ENCODE results near the gene IFIT1.
"Not testable (repeated sequence)": the region's sequence is repeated elsewhere in the genome, so short reads cannot be mapped to it uniquely, and the experiment has no call there.

IFIT1 gene

DNA sequence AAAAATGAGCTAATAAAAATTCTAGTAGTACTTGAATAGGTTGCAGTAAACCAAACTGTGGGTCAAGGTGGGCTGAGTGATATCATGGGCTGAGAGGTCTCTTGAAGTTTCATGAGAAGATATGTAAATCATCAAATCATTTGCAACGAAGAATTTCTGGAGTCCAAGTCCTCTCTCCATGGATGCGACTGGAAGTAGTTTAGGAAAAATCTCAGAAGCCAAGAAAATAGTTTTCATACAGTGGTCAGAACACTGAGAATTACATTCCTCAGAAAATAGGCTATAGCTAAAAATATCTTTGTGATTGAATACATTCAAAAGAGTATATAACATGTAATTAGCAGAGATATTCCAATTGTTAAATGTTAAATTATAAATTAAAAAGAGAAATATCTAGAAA is 3.6 kb upstream of the IFIT1 start:
- no peaks in the 10 kb centered on the region for H3K27me3 ChIP-seq (ENCODE audit: control insufficient read depth, insufficient read depth, low read length)
- peaks cover 19% of the 10 kb centered on the region for H3K4me1 ChIP-seq (ENCODE audit: control insufficient read depth, insufficient read depth, low read length)
- H3K4me3 ChIP-seq (ENCODE audit: low read depth, low read length) = no peak overlapping the region
- no peak overlapping the region for H3K27ac ChIP-seq (ENCODE audit: low read depth, low read length)
- H3K36me3 ChIP-seq (ENCODE audit: control insufficient read depth, insufficient read depth, low read length) = no peaks in the 10 kb centered on the region
- no peak overlapping the region for H3K9ac ChIP-seq (ENCODE audit: low read depth, low read length)
- no peaks in the 10 kb centered on the region for H3K9me3 ChIP-seq (ENCODE audit: control insufficient read depth, insufficient read depth, low read length)

DNA sequence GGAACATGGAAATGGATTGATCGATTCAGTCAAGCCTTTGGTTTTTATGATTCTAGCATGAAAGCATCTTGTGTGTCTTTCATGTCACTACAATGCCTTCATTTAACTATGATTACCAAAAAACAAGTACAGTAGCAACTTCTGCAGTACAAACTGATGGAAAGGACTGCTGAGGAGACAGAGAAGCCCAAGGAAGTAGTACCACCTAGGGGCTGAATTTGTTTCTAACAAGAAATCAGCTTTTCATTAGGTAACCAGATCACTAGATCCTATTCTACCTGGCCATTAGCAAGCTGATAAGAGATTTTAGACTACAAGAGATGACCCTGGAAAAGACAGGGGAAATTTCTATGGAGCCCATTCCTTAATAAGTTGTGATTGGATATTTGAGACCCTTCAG is 3.2 kb upstream of the IFIT1 start:
- Histone ChIP-seq H3K27ac (ENCODE audit: low read depth, low read length) (no peak overlapping the region), H3K36me3 (ENCODE audit: control insufficient read depth, insufficient read depth, low read length) (no peaks in the 10 kb centered on the region), H3K9ac (ENCODE audit: low read depth, low read length) (no peak overlapping the region), H3K9me3 (ENCODE audit: control insufficient read depth, insufficient read depth, low read length) (no peaks in the 10 kb centered on the region), H3K4me1 (ENCODE audit: control insufficient read depth, insufficient read depth, low read length) (peaks cover 19% of the 10 kb centered on the region), H3K27me3 (ENCODE audit: control insufficient read depth, insufficient read depth, low read length) (no peaks in the 10 kb centered on the region), H3K4me3 (ENCODE audit: low read depth, low read length) (no peak overlapping the region)

DNA sequence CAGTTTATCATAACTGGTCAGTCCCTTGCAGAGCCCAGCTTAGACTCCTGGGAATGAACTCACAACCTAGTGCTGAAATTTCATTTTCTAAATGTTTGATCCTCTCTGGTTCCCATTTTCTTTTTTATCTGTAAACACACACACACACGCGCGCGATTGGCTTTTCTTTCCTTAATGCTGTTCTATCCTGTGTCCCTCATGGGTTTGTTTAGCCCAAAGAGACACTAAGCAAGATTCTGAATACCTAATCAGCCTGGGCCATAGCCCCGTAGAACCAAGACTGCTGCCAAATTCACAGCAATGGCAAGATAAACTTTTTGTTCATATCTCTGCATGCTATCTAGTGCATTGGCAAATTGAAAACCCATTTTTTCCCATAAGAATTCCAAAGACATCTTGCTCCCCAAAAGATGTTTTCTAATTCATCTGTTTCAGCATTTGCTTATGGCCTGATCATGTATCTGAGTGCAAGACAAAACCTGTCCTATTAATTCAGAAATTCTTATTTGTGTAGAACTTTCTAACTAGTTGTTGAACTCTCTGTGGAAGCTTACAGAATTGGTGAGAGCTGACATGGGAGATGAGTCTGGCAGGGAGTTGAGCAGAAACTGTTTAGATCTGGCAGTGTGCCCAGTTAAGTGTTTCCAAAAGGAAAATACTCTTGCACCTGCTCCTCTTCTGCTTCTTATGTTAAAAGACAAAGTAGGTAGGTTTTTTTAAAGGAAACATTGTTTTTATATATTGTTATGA is 1.8 kb upstream of the IFIT1 start:
- H3K4me3 ChIP-seq (ENCODE audit: low read depth, low read length) = no peak overlapping the region
- no peak overlapping the region for H3K9ac ChIP-seq (ENCODE audit: low read depth, low read length)
- no peaks in the 10 kb centered on the region for H3K27me3 ChIP-seq (ENCODE audit: control insufficient read depth, insufficient read depth, low read length)
- no peaks in the 10 kb centered on the region for H3K36me3 ChIP-seq (ENCODE audit: control insufficient read depth, insufficient read depth, low read length)
- no peaks in the 10 kb centered on the region for H3K9me3 ChIP-seq (ENCODE audit: control insufficient read depth, insufficient read depth, low read length)
- H3K4me1 ChIP-seq (ENCODE audit: control insufficient read depth, insufficient read depth, low read length) = peaks cover 19% of the 10 kb centered on the region
- no peak overlapping the region for H3K27ac ChIP-seq (ENCODE audit: low read depth, low read length)

DNA sequence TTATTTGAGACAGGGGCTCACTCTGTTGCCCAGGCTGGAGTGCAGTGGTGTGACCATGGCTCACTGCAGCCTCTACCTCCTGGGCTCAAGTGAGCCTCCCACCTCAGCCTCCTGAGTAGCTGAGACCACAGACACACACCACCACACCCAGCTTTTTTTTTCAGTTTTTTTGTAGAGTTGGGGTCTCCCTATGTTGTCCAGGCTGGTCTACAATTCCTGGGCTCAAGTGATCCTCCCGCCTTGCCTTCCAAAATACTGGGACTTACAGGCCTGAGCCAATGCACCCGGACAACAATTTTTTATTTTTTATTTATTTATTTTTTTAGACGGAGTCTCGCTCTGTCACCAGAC is 1.2 kb upstream of the IFIT1 start:
- not testable (repeated sequence) for H3K27ac ChIP-seq (ENCODE audit: low read depth, low read length); H3K27me3 ChIP-seq (ENCODE audit: control insufficient read depth, insufficient read depth, low read length); H3K4me3 ChIP-seq (ENCODE audit: low read depth, low read length); H3K9ac ChIP-seq (ENCODE audit: low read depth, low read length); H3K9me3 ChIP-seq (ENCODE audit: control insufficient read depth, insufficient read depth, low read length); H3K36me3 ChIP-seq (ENCODE audit: control insufficient read depth, insufficient read depth, low read length)
- H3K4me1 ChIP-seq (ENCODE audit: control insufficient read depth, insufficient read depth, low read length) = peaks cover 19% of the 10 kb centered on the region

DNA sequence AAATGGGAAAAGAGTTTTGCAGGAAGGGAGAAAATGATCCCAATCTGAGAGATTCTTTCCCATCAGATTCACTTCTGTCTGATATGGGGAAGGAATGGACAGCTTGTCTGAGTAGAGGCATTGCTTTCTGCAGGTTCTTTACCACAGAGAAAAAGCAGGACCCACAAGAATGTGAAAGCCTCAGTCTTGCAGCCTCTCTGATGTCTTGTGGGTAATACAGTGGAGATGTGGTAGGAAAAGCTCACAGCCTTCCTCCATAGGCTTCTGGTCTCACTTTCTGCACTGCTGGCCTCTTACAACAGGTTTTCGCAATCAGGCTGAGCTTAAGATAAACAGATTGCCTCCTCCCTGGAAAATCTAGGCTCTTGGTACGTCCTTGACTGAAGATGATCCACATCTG is 551 bp downstream of the IFIT1 start:
- Histone ChIP-seq H3K9me3 (ENCODE audit: control insufficient read depth, insufficient read depth, low read length) (no peaks in the 10 kb centered on the region), H3K27ac (ENCODE audit: low read depth, low read length) (no peak overlapping the region), H3K4me1 (ENCODE audit: control insufficient read depth, insufficient read depth, low read length) (peaks cover 14% of the 10 kb centered on the region), H3K4me3 (ENCODE audit: low read depth, low read length) (no peak overlapping the region), H3K9ac (ENCODE audit: low read depth, low read length) (no peak overlapping the region), H3K27me3 (ENCODE audit: control insufficient read depth, insufficient read depth, low read length) (no peaks in the 10 kb centered on the region), H3K36me3 (ENCODE audit: control insufficient read depth, insufficient read depth, low read length) (no peaks in the 10 kb centered on the region)

DNA sequence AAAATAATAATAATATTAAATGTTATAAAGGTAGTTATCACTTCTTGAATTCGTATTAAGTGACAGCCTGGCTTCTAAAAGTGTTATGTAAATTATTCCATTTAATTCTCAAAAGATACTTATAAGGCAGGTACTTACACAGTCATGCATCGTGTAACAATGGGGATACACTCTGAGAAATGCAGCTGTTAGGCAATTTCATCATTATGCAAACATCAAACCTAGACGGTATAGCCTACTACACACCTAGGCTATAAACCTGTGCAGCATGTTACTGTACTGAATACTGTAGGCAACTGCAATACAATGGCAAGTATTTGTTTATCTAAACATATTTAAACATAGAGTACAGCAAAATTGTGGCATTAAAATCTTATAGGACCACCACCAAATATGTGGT is 1.5 kb downstream of the IFIT1 start:
- Histone ChIP-seq H3K9me3 (ENCODE audit: control insufficient read depth, insufficient read depth, low read length) (no peaks in the 10 kb centered on the region), H3K9ac (ENCODE audit: low read depth, low read length) (no peak overlapping the region), H3K36me3 (ENCODE audit: control insufficient read depth, insufficient read depth, low read length) (no peaks in the 10 kb centered on the region), H3K27ac (ENCODE audit: low read depth, low read length) (no peak overlapping the region), H3K4me1 (ENCODE audit: control insufficient read depth, insufficient read depth, low read length) (peaks cover 14% of the 10 kb centered on the region), H3K27me3 (ENCODE audit: control insufficient read depth, insufficient read depth, low read length) (no peaks in the 10 kb centered on the region), H3K4me3 (ENCODE audit: low read depth, low read length) (no peak overlapping the region)

DNA sequence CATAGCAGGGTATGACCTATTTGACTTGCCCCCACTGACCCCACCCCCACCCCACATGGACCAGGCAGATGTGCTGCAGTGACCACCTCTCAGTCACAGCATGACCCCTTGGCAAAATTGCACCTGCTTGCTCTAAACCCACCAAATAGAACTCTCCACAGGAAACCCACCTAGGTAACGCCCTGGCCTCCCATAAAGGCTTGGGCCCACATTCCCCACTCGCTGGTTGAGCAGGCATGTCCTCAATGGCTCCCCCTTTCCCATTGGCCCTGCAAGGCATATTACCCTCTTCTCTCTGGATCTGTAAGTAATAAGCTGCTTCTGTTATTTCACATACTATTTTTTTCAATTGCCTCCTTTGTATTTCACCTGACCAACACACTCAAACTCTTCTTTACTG is 2.7 kb downstream of the IFIT1 start:
- Histone ChIP-seq H3K27ac (ENCODE audit: low read depth, low read length) (no peak overlapping the region), H3K4me1 (ENCODE audit: control insufficient read depth, insufficient read depth, low read length) (peaks cover 14% of the 10 kb centered on the region), H3K4me3 (ENCODE audit: low read depth, low read length) (no peak overlapping the region), H3K9me3 (ENCODE audit: control insufficient read depth, insufficient read depth, low read length) (no peaks in the 10 kb centered on the region), H3K36me3 (ENCODE audit: control insufficient read depth, insufficient read depth, low read length) (no peaks in the 10 kb centered on the region), H3K9ac (ENCODE audit: low read depth, low read length) (no peak overlapping the region), H3K27me3 (ENCODE audit: control insufficient read depth, insufficient read depth, low read length) (no peaks in the 10 kb centered on the region)

DNA sequence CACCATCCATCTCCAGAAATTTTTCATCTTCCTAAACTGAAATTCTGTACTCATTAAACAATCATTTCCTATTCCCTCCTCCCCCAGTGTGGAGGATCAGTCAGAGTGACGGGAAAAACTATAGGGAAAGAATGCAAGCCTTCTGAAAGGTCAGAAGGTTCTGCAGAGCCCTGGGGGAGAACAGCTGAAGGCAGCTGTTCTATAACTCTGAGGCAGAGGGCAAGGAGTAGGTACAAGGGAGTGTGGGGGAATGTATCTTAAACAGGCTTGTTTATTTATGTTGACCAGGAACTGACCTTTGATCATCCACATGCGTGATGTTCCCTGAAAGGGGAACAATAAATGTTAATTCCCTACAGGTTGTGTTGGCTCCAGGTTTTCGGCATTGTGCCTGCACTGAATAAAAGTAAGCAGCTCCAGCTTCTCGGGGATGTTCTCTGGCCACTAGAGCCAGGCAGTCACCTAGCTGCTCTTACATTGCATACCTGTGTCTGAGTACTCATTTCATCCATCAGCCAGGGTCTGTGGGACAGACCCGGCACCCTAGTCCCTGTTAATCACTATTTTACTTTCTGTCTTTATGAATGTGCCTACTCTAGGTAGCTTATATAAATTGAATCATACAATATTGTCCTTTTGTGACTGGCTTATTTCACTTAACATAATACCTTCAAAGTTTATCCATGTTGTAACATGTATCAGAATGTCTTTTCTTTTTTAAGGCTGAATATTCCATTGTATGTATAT is 5.8 kb downstream of the IFIT1 start:
- no peaks in the 10 kb centered on the region for H3K36me3 ChIP-seq (ENCODE audit: control insufficient read depth, insufficient read depth, low read length)
- no peaks in the 10 kb centered on the region for H3K27me3 ChIP-seq (ENCODE audit: control insufficient read depth, insufficient read depth, low read length)
- no peak overlapping the region for H3K9ac ChIP-seq (ENCODE audit: low read depth, low read length)
- no peak overlapping the region for H3K27ac ChIP-seq (ENCODE audit: low read depth, low read length)
- no peaks in the 10 kb centered on the region for H3K9me3 ChIP-seq (ENCODE audit: control insufficient read depth, insufficient read depth, low read length)
- 0 out of 2 replicates have a peak, but pooled peaks cover under 1% of the 10 kb centered on the region for H3K4me1 ChIP-seq (ENCODE audit: control insufficient read depth, insufficient read depth, low read length)
- no peak overlapping the region for H3K4me3 ChIP-seq (ENCODE audit: low read depth, low read length)

DNA sequence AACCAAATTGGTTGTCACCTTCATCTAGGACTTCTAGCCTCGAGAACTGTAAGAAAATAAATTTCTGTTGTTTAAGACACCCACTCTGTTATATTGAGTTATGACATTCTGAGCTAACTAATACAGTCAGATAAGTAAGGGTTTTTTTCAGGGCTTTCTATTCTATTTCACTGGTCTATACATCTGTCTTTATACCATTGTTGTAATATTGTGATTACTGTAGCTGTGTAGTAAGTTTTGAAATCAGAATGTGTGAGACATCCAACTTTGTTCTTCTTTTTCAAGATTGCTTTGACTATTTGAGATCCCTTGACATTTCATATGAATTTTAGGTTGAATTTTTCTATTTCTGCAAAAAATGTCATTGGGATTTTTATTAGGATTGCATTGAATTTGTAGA is 7.5 kb downstream of the IFIT1 start:
- no peaks in the 10 kb centered on the region for H3K4me1 ChIP-seq (ENCODE audit: control insufficient read depth, insufficient read depth, low read length)

DNA sequence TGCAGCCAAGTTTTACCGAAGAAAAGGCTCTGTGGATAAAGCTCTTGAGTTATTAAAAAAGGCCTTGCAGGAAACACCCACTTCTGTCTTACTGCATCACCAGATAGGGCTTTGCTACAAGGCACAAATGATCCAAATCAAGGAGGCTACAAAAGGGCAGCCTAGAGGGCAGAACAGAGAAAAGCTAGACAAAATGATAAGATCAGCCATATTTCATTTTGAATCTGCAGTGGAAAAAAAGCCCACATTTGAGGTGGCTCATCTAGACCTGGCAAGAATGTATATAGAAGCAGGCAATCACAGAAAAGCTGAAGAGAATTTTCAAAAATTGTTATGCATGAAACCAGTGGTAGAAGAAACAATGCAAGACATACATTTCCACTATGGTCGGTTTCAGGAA is 10.6 kb downstream of the IFIT1 start:
- Histone ChIP-seq H3K27ac (ENCODE audit: low read depth, low read length) (no peak overlapping the region), H3K9me3 (ENCODE audit: control insufficient read depth, insufficient read depth, low read length) (no peaks in the 10 kb centered on the region), H3K9ac (ENCODE audit: low read depth, low read length) (no peak overlapping the region), H3K36me3 (ENCODE audit: control insufficient read depth, insufficient read depth, low read length) (no peaks in the 10 kb centered on the region), H3K4me1 (ENCODE audit: control insufficient read depth, insufficient read depth, low read length) (no peaks in the 10 kb centered on the region), H3K27me3 (ENCODE audit: control insufficient read depth, insufficient read depth, low read length) (no peaks in the 10 kb centered on the region), H3K4me3 (ENCODE audit: low read depth, low read length) (no peak overlapping the region)

More for the DNA sequence above, 7.5 kb downstream of the IFIT1 start:
- H3K27me3 ChIP-seq (ENCODE audit: control insufficient read depth, insufficient read depth, low read length) = no peaks in the 10 kb centered on the region
- H3K27ac ChIP-seq (ENCODE audit: low read depth, low read length) = no peak overlapping the region
- no peaks in the 10 kb centered on the region for H3K36me3 ChIP-seq (ENCODE audit: control insufficient read depth, insufficient read depth, low read length)
- no peak overlapping the region for H3K9ac ChIP-seq (ENCODE audit: low read depth, low read length)
- no peak overlapping the region for H3K4me3 ChIP-seq (ENCODE audit: low read depth, low read length)
- no peaks in the 10 kb centered on the region for H3K9me3 ChIP-seq (ENCODE audit: control insufficient read depth, insufficient read depth, low read length)

All from HUES48 (cell line).